Psoas muscle (tissue), 8 donors: ENCODE measurements around the gene OTOP3. TPM values are rescaled to one million over a fixed set of nuclear protein-coding genes. Genes with fewer than 3 reads are reported as not detected.

ENCODE experiments used
- ATAC-seq, 4 donors: fragments of 200-7000 bp; cut with Tn5 transposase; one replicate each; pipeline ENCODE4 v1.9.1; 2020; ENCODE audit warnings: moderate library complexity in 3 of 4, mild to moderate bottlenecking in 2 of 4
- DNase-seq, 2 donors: peaks; one replicate each; pipeline ENCODE4 v3.0.0-alpha.2; 2020
- H3K27ac ChIP-seq: fragments of 200-600 bp; one replicate; pipeline ENCODE4 v1.8.0; 2022
- H3K27me3 ChIP-seq, 3 donors: fragments of 200-600 bp in 1 of 3; one replicate each; pipeline versions ENCODE4 v1.6.1 to v1.8.0; 2013 to 2022; ENCODE audit warnings: low read length in 2 of 3, mild to moderate bottlenecking in 2 of 3, moderate library complexity in 1 of 3; ENCODE audit not compliant: insufficient read depth in 3 of 3
- H3K36me3 ChIP-seq, 2 donors: fragments of 200-600 bp in 1 of 2; one replicate each; pipeline versions ENCODE4 v1.6.1 to v1.8.0; 2013 to 2022; ENCODE audit warnings: low read depth in 1 of 2, mild to moderate bottlenecking in 1 of 2, moderate library complexity in 1 of 2; ENCODE audit not compliant: insufficient read depth in 1 of 2
- H3K4me1 ChIP-seq: fragments of 200-600 bp; one replicate; pipeline ENCODE4 v1.8.0; 2022
- H3K4me3 ChIP-seq: fragments of 200-600 bp; one replicate; pipeline ENCODE4 v1.8.0; 2022; ENCODE audit warnings: mild to moderate bottlenecking
- H3K9me3 ChIP-seq: fragments of 200-600 bp; one replicate; pipeline ENCODE4 v1.8.0; 2022
- WGBS, 3 donors: extraction: QIAGEN DNeasy Blood & Tissue Kit; methylation state at CpG; one replicate each; pipeline versions ENCODE4 v1.1.6 to v1.1.7; 2013; 5-methylcytosine and 5-hydroxymethylcytosine counted together
- intact Hi-C, 2 donors: fragments of 100-400 bp; cut with DNase I; formaldehyde crosslinking; loops; one replicate each; pipeline versions ENCODE4 v1.11.0 to v1.14.2; 2022
- polyA plus RNA-seq, 3 donors: library from polyadenylated mRNA; stranded (reverse); fragments of 200-250 nt; gene quantifications; one replicate each; pipeline ENCODE4 v1.2.3, GENCODE V29; 2013
- total RNA-seq, 4 donors: library from RNA; stranded (reverse); fragmentation: NEBNext Ultra II Directional in 2 of 4; extraction: Animal tissue kit (Norgen Biotek cat#: 25700) in 2 of 4; gene quantifications; one replicate each; pipeline versions ENCODE4 v1.2.1 to v1.2.4, GENCODE V29; 2021 to 2023
- TF ChIP-seq, protein P1 (sequence below): fragments of 200-600 bp; IDR thresholded peaks from one replicate; pipeline ENCODE4 v1.8.0; 2022; ENCODE audit warnings: antibody characterized with exemption
- donor health status: healthy with polysubstance abuse.
- donor health status: DM: no; HTN: no; CAD: no; lungs with moderate emphysema.
- donor health status: Bipolar disorder and iron deficiency.
- donor health status: healthy.
- donor health status: DM: yes; HTN: yes; CAD: no.
- donor health status: DM: no; HTN: no; CAD: no.
- donor health status: DM: no; HTN: no; CAD: no.
- donor health status: DM: yes; HTN: yes; CAD: no.

The OTOP3 gene
- total and polyA plus RNA-seq, 7 donors = 0.04 TPM; not detected in 6

DNA sequence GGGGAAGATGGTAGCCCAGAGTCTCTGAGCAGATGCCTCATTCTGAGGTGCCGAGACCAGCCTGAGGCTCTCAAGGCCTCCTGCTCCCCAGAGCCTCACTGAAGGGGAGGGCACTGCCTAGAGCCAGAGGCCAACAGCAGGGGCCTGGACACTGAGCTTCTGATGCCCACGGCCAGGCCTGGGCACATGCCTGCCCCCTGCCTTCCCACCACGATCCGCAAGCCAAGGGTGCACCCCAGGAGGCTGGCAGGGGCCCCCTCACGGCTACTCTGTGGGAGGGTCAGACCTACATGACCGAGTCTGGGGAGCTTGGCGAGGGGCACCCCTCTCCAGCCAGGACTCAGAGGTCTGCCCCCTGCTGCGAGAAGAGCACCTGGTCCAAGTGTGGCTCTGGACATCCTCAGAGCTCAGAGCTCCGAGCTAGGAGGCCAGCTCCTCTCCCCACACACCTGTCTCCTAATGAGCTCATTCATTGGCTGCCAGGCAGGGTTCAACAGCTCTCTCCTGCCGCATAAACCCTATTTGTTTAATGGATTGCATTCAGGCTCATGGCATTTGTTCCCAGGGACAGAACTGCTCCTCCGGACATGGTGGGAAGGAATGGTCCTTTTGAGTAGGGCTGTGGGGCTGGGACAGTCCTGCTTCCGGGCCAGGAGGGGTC lies 13.9 kb downstream of the OTOP3 start:
- WGBS, 3 donors = 36 to 46% (median 43%) methylated on average over 11 to 12 of the region's 12 CpGs
- DNase-seq (no peak), ATAC-seq (no peak)
- peaks cover 0 to 49% (median 9%) of the 10 kb centered on the region in 3 donors for H3K27me3 ChIP-seq
- no peaks in the 10 kb centered on the region for H3K4me1 ChIP-seq
- H3K4me3 ChIP-seq = no peak overlapping the region
- H3K27ac ChIP-seq = no peak overlapping the region
- no peaks in the 10 kb centered on the region for H3K36me3 ChIP-seq
- intact Hi-C loops = loop anchor here in 1 of 2 donors (10.0 kb wide), 1 partner anchor 155 kb away; no protein-coding TSS in a partner anchor
- TF ChIP-seq, protein P1, sequence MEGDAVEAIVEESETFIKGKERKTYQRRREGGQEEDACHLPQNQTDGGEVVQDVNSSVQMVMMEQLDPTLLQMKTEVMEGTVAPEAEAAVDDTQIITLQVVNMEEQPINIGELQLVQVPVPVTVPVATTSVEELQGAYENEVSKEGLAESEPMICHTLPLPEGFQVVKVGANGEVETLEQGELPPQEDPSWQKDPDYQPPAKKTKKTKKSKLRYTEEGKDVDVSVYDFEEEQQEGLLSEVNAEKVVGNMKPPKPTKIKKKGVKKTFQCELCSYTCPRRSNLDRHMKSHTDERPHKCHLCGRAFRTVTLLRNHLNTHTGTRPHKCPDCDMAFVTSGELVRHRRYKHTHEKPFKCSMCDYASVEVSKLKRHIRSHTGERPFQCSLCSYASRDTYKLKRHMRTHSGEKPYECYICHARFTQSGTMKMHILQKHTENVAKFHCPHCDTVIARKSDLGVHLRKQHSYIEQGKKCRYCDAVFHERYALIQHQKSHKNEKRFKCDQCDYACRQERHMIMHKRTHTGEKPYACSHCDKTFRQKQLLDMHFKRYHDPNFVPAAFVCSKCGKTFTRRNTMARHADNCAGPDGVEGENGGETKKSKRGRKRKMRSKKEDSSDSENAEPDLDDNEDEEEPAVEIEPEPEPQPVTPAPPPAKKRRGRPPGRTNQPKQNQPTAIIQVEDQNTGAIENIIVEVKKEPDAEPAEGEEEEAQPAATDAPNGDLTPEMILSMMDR = no peak
- H3K9me3 ChIP-seq = no peaks in the 10 kb centered on the region

DNA sequence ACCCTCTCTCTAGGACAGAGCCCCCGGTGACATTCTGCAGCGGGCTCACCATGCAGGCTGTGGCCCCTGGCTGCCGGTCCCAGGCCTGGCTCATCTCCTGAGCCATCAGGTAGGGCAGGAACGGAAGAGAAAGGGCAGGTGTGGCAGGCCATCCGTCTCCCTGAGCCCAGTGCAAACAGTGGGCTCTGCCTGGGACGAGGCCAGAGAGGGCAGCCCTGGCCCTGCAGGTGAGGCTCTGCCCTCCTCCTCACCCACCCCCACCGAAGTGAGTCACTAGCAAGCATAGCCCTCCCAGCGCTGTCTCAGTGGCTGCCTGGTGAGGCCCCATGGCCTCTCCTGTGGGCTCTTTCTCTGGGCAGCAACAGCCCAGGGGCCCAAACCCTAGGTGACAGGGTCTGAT lies 14.5 kb downstream of the OTOP3 start:
- H3K27ac ChIP-seq = no peak overlapping the region
- peaks cover 0 to 44% (median 9%) of the 10 kb centered on the region in 3 donors for H3K27me3 ChIP-seq
- intact Hi-C loops = loop anchor here in 1 of 2 donors (10.0 kb wide), 1 partner anchor 155 kb away; no protein-coding TSS in a partner anchor
- no peaks in the 10 kb centered on the region for H3K36me3 ChIP-seq
- 53 to 62% (median 57%) methylated on average over 6 to 8 of the region's 8 CpGs for WGBS, 3 donors
- TF ChIP-seq, protein P1 = no peak
- ATAC-seq (no peak), DNase-seq (no peak)
- H3K4me1 ChIP-seq = no peaks in the 10 kb centered on the region
- H3K4me3 ChIP-seq = no peak overlapping the region
- H3K9me3 ChIP-seq = no peaks in the 10 kb centered on the region

DNA sequence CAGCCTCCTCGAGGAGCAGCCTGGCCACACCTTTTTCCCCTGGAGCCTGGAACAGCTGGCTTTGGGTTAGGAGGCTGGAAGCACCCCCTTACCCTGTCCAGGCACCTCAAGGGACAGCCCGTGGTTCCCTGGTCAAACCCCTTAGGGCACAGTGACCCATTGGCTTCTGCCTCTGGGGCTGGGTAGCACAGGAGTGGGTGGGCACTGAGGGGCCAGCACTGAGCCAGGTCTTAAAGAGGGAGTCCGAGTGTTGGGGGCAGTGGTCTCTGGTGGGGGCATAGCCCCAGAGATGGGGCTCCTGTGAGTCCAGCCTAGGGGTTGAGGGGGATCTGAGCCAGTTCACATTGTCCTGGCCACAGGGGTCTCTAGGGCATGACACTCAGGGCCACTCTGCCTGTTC lies 15.4 kb downstream of the OTOP3 start:
- TF ChIP-seq, protein P1 = no peak
- Histone ChIP-seq H3K4me3 (no peak overlapping the region), H3K27me3 (peaks cover 0 to 35% (median 7%) of the 10 kb centered on the region in 3 donors), H3K27ac (no peak overlapping the region), H3K36me3 (no peaks in the 10 kb centered on the region), H3K4me1 (no peaks in the 10 kb centered on the region), H3K9me3 (no peaks in the 10 kb centered on the region)
- ATAC-seq (no peak), DNase-seq (no peak)
- intact Hi-C loops = loop anchor here in 1 of 2 donors (10.0 kb wide), 1 partner anchor 156 kb away; no protein-coding TSS in a partner anchor
- WGBS, 3 donors = 51 to 54% (median 54%) methylated on average over 3 of the region's 3 CpGs

GRCh38 chr17:74951680-74952421 lies 16.2 kb downstream of the OTOP3 start:
- DNase-seq = no peak
- intact Hi-C loops = loop anchor here in 1 of 2 donors (10.0 kb wide), 1 partner anchor 157 kb away; no protein-coding TSS in a partner anchor
- H3K9me3 ChIP-seq = no peaks in the 10 kb centered on the region
- H3K4me3 ChIP-seq = no peak overlapping the region
- peaks cover 0 to 28% (median 7%) of the 10 kb centered on the region in 3 donors for H3K27me3 ChIP-seq
- H3K4me1 ChIP-seq = no peaks in the 10 kb centered on the region
- WGBS, 3 donors = 64 to 73% (median 66%) methylated on average over 28 to 32 of the region's 32 CpGs
- no peak for ATAC-seq
- no peak overlapping the region for H3K27ac ChIP-seq
- H3K36me3 ChIP-seq = no peaks in the 10 kb centered on the region
- TF ChIP-seq, protein P1 = no peak
